ENCODE results near the gene TRIO. TPM values are rescaled to one million over a fixed set of nuclear protein-coding genes. Genes with fewer than 3 reads are reported as not detected.

Gene TRIO
- total RNA-seq, 1 donor from 2014 or later, result 34.9 TPM

DNA sequence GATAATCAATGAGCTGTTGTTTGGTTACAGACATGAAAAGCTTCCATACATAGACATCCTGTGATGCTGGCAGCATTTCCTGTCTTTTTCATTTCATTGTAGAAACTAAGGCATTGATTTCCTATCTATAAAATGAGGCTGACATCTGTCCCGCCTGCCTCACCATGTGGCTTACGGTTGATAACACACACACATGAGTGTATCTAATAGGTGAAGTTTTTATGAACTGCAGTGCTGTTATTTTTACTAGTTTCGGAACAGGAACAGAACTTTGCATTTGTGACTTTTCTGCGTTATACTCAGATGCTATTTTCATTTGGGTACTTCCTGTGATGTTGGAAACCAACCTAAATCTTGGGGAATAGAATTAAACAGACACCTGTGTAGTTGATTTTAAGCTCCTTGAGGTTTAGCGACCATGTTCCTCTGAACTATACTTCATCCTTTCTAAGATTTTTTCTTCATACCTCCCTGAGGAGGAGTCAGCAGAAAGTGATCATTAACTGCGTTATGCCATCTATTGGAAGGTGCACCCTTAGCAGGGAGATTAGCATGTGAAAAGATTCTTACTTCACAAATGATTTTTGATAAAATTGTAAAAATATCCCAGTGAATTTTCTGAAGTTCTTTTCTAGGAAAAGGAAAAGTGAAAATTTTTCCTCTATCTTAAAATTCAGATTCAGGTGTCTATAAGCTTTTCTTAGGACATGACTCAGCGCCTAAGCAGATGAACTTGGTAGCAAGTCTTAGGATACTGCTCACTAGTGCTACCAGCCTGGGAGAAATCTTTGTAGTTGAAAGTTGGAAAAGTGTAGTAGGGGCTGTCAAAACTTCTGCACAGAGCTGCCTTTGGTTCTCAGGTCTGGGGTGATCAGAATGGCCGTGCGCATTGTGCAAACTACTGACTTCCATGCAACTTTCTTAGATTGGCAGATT is 134.5 kb downstream of the TRIO start:
- no peak for DNase-seq (ENCODE audit: low spot score)
- no peak for ATAC-seq

DNA sequence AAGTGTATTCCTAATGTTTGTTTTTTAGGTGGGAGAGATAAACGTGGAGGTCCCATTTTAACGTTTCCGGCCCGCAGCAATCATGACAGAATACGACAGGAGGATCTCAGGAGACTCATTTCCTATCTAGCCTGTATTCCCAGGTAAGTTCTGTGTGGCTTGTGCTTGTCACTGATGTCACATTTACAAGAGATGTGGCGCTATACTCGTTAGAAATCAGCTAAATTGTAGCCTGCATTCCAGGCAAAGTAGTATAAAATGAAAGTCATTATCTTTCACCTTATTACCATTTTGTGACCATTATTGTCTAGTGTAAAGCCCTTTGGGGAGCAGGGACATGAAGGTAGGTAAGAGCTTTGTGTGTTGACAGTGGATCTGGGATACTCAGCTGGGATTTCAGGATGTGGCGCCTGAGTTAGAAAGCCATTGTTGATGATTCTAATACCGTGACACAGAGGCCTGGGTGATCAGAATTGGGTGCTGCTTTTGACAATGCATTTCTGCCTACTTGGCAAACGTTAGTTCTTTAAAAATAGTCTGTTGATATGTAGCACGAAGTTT is 137.2 kb downstream of the TRIO start:
- ATAC-seq (no peak), DNase-seq (ENCODE audit: low spot score) (no peak)

DNA sequence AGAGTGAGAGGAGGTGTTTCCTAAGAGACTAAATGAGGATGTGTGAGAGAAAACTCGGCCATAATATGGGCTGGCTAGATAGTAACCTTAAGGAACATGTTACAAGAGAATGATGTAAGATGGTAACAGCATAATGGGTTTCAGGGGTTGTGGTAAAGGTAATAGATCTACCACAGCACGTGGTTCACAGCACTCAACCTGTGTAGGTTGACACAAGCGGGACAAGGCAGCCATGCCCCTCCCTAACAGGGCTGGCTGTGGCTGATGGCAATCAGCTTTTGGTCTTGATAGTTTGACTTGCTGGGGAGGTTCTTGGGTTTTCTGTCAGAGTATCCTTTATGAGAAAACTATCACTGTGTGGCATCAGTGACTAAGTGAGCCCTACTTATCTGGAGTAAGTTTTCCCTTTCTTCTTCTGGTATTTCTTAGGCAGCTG is 138.6 kb downstream of the TRIO start:
- ATAC-seq (no peak), DNase-seq (ENCODE audit: low spot score) (no peak)

DNA sequence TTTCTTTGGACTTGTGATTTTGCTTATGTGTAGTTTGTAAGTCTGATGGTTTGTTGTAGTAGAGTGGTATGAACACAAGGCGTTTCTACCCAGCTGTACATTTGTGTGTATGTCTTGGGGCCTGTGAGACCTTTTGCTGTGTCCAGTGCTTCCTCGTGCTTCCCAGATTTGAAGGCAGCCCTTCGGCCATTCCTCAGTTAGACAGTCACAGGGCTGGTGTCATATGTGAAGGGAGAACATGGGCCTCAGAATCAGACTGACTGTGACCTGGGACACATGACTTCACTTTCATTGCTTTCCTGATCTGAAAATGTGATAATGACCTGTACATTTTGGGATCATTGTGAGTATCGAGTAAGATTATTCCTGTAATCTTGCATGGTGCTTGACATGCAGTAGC is 140.0 kb downstream of the TRIO start:
- no peak for ATAC-seq

DNA sequence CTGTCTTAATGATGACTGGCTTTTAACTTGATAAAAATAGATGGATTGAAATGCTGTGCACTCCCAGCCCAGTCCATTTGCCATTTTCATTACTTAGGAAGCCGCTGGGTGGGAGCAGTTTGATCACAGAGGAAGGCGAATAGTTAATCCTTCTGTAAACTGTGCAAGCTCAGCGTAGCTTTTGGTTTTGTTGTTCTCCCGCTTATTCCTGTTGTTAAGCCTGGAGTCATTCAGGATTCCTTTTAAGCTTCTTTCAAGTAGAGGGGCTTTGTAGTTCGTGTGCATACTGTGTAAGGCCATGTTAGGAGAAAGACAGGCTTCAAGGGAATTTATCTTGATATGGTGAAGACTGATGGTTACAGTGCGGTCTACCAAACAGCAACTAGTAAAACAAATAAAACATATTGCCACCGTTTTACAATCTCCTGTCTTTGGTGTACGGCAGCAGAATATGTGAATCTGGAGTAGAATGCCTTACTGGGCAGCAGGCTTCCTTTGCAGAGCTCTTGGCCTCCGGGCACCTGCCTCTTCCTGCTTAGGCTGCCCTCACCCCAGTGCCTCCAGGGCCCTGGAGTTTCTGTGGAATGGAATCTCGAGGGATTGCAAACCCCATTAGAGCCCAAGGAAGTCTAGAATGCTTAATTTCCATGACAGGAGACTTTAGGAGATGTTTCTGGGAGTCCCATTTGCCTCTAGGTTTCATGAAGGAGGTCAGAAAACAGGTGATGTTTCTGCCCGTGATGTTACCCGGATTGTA is 141.4 kb downstream of the TRIO start:
- DNase-seq (ENCODE audit: low spot score), result no peak
- no peak for ATAC-seq

More for the DNA sequence above, 140.0 kb downstream of the TRIO start:
- no peak for DNase-seq (ENCODE audit: low spot score)

DNA sequence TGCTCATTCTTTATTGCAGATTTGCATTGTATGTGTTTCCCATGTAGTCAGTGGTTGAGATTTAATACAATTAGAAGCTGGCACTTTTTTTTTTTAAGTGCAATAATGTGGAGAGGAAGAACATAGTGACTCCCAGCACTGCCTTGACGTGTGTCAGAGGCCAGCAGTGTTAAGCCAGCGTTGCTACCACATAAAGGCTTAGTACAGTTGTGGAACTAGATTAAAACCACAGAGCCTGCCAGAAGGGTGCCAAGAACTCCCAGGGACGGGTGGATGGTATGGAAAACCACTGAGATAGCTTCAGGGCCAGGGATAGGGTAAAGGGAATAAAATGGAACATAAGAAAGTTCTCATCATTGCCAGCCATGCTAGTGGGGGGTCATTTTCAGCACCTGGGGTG is 142.9 kb downstream of the TRIO start:
- ATAC-seq, result no peak
- DNase-seq (ENCODE audit: low spot score), result no peak

DNA sequence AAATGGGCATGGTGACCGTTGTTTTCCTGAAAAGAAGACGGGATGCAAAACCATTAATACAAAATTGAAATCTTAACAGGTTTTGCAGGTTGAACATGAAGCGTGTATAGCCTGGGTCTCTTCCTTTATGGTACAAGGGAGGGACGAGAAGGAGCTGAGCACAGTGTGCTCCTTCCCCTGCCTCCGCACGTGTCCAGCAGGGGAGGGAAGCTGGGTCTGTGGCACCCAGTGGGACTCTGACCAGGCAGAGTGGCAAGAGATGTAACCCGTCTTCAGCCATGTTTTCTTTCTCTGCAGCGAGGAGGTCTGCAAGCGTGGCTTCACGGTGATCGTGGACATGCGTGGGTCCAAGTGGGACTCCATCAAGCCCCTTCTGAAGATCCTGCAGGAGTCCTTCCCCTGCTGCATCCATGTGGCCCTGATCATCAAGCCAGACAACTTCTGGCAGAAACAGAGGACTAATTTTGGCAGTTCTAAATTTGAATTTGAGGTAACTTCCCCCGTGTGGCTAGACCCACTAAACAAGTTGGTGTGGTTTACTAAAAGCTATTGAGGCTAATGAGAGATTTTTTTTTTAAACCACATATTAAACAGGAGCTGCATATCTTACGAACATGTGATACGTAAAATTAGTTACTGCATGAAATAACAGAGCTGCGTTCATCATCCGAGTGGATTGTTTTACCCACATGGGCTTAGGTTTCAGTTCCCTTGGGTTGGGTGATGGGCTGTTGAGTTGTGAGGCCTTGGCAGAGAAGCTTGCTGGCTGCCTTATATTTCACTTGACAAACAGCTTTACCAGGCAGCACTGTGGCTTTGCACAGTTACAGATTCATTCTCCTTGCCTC is 143.7 kb downstream of the TRIO start:
- no peak for ATAC-seq
- no peak for DNase-seq (ENCODE audit: low spot score)

DNA sequence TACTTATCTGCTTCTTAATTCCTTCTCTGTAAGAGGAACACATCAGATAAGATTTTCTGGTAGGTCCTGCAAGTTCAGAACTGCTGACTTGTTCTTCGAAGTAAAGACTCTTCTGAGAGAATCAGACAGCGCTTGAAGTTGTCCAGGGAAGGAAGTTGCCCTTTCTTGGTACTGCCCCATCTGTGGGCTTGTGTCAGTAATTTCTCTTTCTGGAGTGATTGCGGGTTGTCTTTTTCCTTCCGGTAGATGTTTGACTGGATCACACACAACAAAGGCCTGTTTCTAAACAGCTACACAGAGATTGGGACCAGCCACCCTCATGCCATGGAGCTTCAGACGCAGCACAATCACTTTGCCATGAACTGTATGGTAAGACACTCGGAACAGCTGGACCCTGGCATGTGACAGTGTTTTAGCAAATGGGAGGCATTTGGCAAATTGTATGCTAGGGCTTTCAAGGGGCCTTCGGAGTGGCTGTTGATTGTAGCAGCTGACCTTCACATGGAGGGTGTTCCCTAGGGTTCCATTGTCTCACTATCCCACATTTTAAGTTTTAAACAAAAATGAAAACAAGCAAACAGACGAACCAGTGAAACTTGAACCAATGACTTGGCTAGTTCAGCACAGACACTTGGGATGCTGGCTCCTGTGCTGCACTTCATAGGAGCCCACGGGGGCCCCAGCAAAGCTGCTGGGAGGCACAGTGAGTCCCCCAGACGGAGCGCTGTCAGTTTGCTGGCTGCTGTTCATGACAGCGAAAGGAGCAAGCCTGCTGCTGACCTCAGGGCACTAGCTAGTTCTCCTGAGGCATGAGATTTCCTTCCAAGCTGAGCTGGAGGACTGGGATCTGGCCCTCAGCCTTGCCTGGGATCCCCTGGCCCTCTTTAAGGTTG is 149.9 kb downstream of the TRIO start:
- ATAC-seq, result no peak

DNA sequence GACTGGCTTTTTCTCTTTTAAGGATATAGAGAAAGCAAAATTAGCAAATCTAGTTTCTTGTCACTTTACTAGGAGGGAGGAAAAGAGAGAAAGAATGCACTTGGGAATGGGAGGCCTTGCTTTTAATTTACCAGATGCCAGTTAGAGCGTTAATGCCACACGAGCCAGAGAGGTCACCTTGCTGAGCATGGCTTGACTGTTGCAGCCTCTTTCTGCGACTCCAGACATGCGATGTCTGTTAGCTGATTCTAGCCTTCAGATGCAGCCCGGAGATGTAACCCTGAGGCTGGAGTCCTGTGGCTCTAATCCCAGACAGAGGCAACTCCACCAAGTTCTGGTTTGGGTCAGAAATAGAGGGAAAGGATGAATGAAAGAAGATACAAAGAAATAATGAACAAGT is 152.5 kb downstream of the TRIO start:
- ATAC-seq (no peak), DNase-seq (ENCODE audit: low spot score) (no peak)

More for the DNA sequence above, 149.9 kb downstream of the TRIO start:
- no peak for DNase-seq (ENCODE audit: low spot score)

DNA sequence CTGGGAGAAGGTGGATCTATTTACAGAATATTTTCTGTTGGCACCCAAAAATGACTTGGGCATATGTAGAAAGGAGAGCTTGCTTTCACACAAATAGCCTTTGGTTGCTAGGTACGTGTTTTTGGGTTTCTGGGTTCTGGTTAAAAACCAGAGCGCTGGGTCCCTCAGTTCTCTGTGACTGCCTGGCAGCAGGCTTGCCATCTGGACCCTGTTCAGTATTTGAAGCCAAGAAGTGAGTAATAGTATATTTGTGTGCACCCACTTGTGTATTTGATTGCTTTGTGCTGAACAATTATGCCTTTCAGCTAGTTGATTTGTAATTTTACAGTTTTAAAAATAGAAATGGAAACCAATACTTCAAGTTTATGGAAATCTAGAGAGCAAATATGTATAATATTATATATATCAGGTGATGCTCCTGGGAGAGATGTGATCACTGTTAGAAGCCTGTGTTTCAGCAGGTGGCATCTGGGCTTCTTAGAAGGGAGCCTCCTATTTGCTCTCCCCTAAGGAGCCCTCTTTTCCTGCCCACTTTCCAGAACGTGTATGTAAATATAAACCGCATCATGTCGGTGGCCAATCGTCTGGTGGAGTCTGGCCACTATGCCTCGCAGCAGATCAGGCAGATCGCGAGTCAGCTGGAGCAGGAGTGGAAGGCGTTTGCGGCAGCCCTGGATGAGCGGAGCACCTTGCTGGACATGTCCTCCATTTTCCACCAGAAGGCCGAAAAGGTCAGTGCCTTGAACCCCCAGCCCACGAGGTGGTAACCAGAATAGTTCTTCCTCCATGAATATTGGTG is 153.6 kb downstream of the TRIO start:
- no peak for ATAC-seq

DNA sequence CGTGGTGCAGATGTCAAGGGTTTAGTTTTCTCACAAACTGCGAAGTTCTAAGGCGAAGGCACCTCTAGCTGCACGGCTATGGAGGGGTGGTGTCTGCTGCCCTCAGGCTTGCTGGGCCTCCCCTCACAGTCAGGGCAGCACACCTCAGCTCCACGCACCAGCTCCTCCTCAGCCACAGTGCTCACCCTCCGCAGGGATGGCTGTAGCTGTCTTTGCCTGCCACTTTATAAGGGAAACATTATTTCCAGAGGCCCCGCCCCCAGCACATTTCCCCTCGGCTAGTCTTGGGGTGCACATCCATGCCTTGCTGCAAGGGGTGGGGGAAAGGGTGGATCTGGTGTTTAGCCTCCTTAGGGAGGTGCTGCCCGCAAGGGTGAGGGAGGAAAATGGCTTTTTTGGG is 154.6 kb downstream of the TRIO start:
- no peak for DNase-seq (ENCODE audit: low spot score)
- no peak for ATAC-seq

More for the DNA sequence above, 153.6 kb downstream of the TRIO start:
- no peak for DNase-seq (ENCODE audit: low spot score)

DNA sequence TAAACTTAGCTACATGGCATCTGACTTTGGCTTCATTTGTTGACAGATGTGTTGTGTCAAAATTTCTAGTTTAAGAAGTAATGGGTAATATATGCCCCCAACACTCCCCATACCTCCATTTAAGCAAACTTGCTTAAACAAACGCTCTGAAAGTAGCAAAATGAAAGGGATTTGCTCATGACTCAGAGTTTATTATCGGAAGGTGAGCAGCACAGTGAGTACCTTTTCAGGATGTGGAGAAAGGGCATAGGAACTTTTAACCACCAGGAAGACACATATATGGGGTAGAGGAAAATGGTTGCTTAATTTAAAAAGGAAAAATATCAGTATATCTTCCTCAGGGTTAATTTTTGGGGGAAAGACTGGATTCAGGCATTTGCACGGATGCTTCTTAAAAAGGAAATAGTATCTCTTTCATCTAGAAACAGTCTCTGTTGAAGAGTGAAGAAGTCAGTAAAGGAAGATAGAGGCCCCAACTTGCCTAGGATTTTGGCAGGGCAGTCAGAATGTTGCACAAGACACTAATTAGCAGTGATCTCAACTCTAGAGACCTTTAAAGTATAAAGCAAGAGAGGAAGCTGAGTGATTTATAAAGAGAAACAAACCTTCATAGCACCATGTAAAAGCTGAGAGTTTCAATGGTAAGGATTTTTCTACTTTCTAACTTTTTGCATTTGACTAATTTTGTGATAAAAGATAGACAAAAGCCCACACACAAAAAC is 155.1 kb downstream of the TRIO start:
- ATAC-seq, result no peak

DNA sequence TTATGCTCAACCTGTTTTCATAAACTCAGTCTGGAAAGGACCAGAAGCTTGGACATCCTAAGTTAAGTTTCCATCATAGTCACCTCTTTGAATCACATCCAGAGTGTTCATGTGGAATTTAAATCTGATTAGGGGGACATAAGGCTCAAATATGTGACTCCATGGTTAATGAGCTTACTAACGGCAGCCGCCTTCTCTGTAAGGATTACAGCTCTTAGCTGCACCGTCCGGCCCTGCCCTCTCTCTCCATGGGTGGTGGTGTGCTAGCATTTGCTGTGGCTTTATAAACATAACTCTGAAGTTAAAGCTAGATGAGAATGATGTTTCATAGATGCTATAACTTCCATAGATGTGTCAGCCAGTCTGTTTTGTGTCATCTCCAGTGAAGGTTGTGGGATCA is 156.5 kb downstream of the TRIO start:
- no peak for DNase-seq (ENCODE audit: low spot score)
- ATAC-seq, result no peak

More for the DNA sequence above, 155.1 kb downstream of the TRIO start:
- DNase-seq (ENCODE audit: low spot score), result no peak

DNA sequence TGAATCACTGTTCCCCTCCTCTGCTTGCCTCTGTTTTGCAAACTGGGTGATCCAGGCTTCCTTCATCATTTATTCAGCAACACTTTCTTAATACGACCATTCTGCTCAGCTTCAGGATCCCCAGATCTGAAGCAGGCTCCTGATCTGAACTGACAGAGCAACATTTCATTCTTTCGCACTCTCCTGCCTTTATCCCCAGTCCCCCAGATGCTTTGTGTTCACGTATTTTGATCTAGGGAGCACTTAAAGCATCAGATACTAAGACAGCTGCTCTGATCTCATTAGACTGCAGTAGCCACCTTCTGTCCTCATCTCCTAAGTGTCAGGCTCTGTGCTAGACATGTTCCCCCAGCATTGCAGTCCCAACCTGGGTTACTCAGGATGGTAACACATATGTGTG is 158.0 kb downstream of the TRIO start:
- ATAC-seq, result no peak
- DNase-seq (ENCODE audit: low spot score), result no peak

DNA sequence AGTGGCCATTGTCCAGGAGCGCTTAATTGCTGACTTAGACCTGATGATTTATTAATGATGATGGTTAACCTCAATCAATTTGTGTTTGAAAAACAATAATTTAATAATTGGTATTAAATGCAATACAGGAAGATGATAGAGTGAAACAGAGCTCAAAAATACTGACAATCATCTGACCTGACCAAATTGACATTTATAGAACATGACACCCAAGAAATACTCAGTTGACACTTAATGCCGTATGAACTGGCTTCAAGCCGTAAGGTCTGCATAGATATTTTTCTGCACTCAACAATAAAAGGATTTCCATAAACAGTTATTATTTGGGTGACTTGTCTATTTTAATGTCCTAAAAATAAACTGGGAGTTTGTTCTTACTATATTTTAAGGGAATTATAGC is 159.2 kb downstream of the TRIO start:
- DNase-seq (ENCODE audit: low spot score) (no peak), ATAC-seq (no peak)

DNA sequence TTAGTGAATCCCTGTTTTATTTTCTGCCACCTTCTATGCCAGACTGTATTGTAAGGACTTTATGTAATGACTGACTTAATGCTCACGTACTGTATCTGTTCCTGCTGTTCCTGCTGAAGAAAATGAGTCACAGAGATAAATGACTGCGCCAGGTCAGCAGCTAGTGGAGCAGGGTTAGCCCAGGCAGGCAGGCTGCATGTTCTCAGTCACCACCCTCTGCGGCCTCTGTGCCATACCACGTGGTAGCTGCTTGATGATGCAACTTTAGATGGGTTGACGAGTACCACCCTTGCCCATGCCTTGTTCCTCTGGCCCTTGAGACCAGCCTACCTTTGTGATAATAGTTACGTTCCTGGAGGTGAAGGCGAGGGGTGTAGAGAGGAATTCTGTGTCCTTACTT is 161.9 kb downstream of the TRIO start:
- DNase-seq (ENCODE audit: low spot score) (no peak), ATAC-seq (no peak)

DNA sequence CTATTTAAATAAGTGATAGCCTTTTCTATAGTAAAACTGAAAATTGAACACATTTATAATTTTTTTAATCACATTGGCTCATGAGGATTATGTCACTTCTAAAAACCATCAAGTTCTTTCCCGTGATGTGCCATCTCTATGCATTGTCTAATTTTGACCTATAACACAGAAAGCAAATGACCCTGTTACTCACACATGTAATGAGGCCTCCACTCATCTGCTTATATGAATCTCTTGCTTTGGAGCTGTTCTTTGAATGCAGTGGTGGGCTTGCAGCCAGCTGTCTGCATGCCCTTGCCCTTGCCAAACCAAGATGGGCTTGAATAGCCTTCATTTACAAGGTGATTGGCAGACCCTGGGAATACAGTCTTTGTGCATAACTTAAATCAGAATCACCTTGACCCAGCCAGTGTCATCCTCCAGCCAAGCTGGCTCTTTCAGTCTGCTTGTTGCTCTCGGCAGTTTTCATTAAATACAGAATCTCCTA is 163.2 kb downstream of the TRIO start:
- DNase-seq (ENCODE audit: low spot score) (no peak), ATAC-seq (no peak)
